GM12891 (cell line): Measurements from ENCODE around the gene KLLN.

Source experiments
- PAX5 ChIP-seq: IDR thresholded peaks from 2 replicates; pipeline ENCODE4 v1.6.1; 2011; ENCODE audit warnings: low read length, moderate library complexity, mild to moderate bottlenecking; ENCODE audit not compliant: insufficient read depth, severe bottlenecking
- TAF1 ChIP-seq: IDR thresholded peaks from 2 replicates; pipeline ENCODE4 v1.6.1; 2011; ENCODE audit warnings: low read depth, low read length, control low read depth

GRCh38 chr10:87860816-87861403, 2.4 kb downstream of the KLLN start:
- TF ChIP-seq TAF1 (no peak), PAX5 (no peak)
